OCI-LY3 (cell line): ENCODE results near the gene BOLA2B.
"Not testable (repeated sequence)": the region's sequence is repeated elsewhere in the genome, so short reads cannot be mapped to it uniquely, and the experiment has no call there.

ENCODE experiments used
- H2AFZ ChIP-seq: fragments of 200-600, 300-600 bp; shearing (Covaris generic); 2 replicates; pipeline ENCODE4 v1.6.0; 2014; ENCODE audit warnings: antibody characterized with exemption, low read depth, low read length
- H3K27ac ChIP-seq: fragments of 200-600, 300-600 bp; sonication (generic); 2 replicates; pipeline ENCODE4 v1.5.1; 2014; ENCODE audit warnings: mild to moderate bottlenecking, low read length, moderate library complexity, mixed read lengths
- H3K27me3 ChIP-seq: fragments of 200-600, 300-600 bp; sonication (generic); 2 replicates; pipeline ENCODE4 v1.6.1; 2014; ENCODE audit warnings: low read depth, low read length, mixed read lengths
- H3K36me3 ChIP-seq: fragments of 200-600, 300-600 bp; sonication (generic); replicated peaks from 2 replicates; pipeline ENCODE3; 2014; ENCODE audit warnings: low read depth, low read length, mixed read lengths
- H3K4me1 ChIP-seq: fragments of 300-600, 200-600 bp; sonication (generic); 2 replicates; pipeline ENCODE4 v1.6.1; 2014; ENCODE audit warnings: low read length, mixed read lengths
- H3K4me2 ChIP-seq: fragments of 200-600, 300-600 bp; sonication (generic); 2 replicates; pipeline ENCODE4 v1.6.1; 2014; ENCODE audit warnings: low read length, mixed read lengths
- H3K4me3 ChIP-seq: fragments of 300-600, 200-600 bp; sonication (generic); 2 replicates; pipeline ENCODE4 v1.5.1; 2014; ENCODE audit warnings: antibody characterized with exemption, mild to moderate bottlenecking, low read length, moderate library complexity
- H3K79me2 ChIP-seq: fragments of 300-600, 200-600 bp; shearing (Covaris generic); 2 replicates; pipeline ENCODE4 v1.6.1; 2014; ENCODE audit warnings: mild to moderate bottlenecking, low read length, mixed read lengths
- H3K9ac ChIP-seq: fragments of 300-600, 200-600 bp; shearing (Covaris generic); 2 replicates; pipeline ENCODE4 v1.6.0; 2014; ENCODE audit warnings: mild to moderate bottlenecking, low read length, moderate library complexity
- H3K9me3 ChIP-seq: fragments of 200-600, 300-600 bp; shearing (Covaris generic); 2 replicates; pipeline ENCODE4 v1.6.1; 2014; ENCODE audit warnings: low read length, mixed read lengths; ENCODE audit not compliant: insufficient read depth
- H4K20me1 ChIP-seq: fragments of 200-600, 300-600 bp; sonication (generic); 2 replicates; pipeline ENCODE4 v1.6.1; 2016; ENCODE audit warnings: low read length, mixed read lengths; ENCODE audit not compliant: insufficient read depth
- CTCF ChIP-seq: fragments of 200-600, 300-600 bp; sonication (generic); IDR thresholded peaks from 2 replicates; pipeline ENCODE4 v1.5.1; 2014; ENCODE audit warnings: antibody characterized with exemption, low read length, low read depth
- EZH2phosphoT487 ChIP-seq: fragments of 200-600 bp; shearing (Covaris generic); IDR thresholded peaks from 2 replicates; pipeline ENCODE4 v1.6.1; 2018; ENCODE audit warnings: antibody characterized with exemption, mixed run types, low read depth

BOLA2B gene

GRCh38 chr16:30180741-30181140 lies 12.7 kb downstream of the BOLA2B start:
- H3K27me3 ChIP-seq, result no peaks in the 10 kb centered on the region
- no peak overlapping the region for H2AFZ ChIP-seq
- H3K4me3 ChIP-seq, result no peak overlapping the region
- H3K36me3 ChIP-seq, result peaks cover 16% of the 10 kb centered on the region
- no peaks in the 10 kb centered on the region for H3K9me3 ChIP-seq
- peaks cover 22% of the 10 kb centered on the region for H3K4me1 ChIP-seq
- H3K4me2 ChIP-seq, result no peak overlapping the region
- TF ChIP-seq EZH2phosphoT487 (no peak), CTCF (no peak)
- H4K20me1 ChIP-seq, result no peaks in the 10 kb centered on the region
- H3K9ac ChIP-seq, result no peak overlapping the region
- no peak overlapping the region for H3K27ac ChIP-seq
- H3K79me2 ChIP-seq, result peaks cover 31% of the 10 kb centered on the region

- H3K27me3 ChIP-seq, result no peaks in the 10 kb centered on the region
- H3K79me2 ChIP-seq, result peaks cover 23% of the 10 kb centered on the region
- no peak overlapping the region for H3K4me2 ChIP-seq
- no peaks in the 10 kb centered on the region for H4K20me1 ChIP-seq
- peaks cover 14% of the 10 kb centered on the region for H3K4me1 ChIP-seq
- TF ChIP-seq EZH2phosphoT487, result no peak
- TF ChIP-seq CTCF, result no peak
- no peak overlapping the region for H3K9ac ChIP-seq
- H3K4me3 ChIP-seq, result no peak overlapping the region
- H3K9me3 ChIP-seq, result no peaks in the 10 kb centered on the region
- H2AFZ ChIP-seq, result no peak overlapping the region
- H3K36me3 ChIP-seq, result peaks cover 9% of the 10 kb centered on the region
- no peak overlapping the region for H3K27ac ChIP-seq
Measured at GRCh38 chr16:30179931-30180330, 13.5 kb downstream of the BOLA2B start.

- peaks cover 16% of the 10 kb centered on the region for H3K79me2 ChIP-seq
- H3K4me3 ChIP-seq, result no peak overlapping the region
- no peaks in the 10 kb centered on the region for H3K9me3 ChIP-seq
- H3K4me2 ChIP-seq, result no peak overlapping the region
- H3K27ac ChIP-seq, result no peak overlapping the region
- no peaks in the 10 kb centered on the region for H4K20me1 ChIP-seq
- H3K27me3 ChIP-seq, result no peaks in the 10 kb centered on the region
- no peak overlapping the region for H3K9ac ChIP-seq
- H2AFZ ChIP-seq, result no peak overlapping the region
- peaks cover 2% of the 10 kb centered on the region for H3K36me3 ChIP-seq
- no peak for TF ChIP-seq EZH2phosphoT487
- no peak for TF ChIP-seq CTCF
- peaks cover 10% of the 10 kb centered on the region for H3K4me1 ChIP-seq
Measured at GRCh38 chr16:30179195-30179594, 14.3 kb downstream of the BOLA2B start.

- H3K4me2 ChIP-seq, H3K27me3 ChIP-seq, H2AFZ ChIP-seq, H3K27ac ChIP-seq, H3K9ac ChIP-seq, H3K36me3 ChIP-seq, H3K4me1 ChIP-seq, H3K79me2 ChIP-seq, H3K4me3 ChIP-seq, H4K20me1 ChIP-seq, H3K9me3 ChIP-seq: not testable (repeated sequence)
Measured at GRCh38 chr16:30176876-30177275, 16.6 kb downstream of the BOLA2B start.

GRCh38 chr16:30173054-30173453 lies 20.4 kb downstream of the BOLA2B start:
- TF ChIP-seq EZH2phosphoT487 (no peak), CTCF (no peak)
- Histone ChIP-seq H3K36me3 (no peaks in the 10 kb centered on the region), H3K9ac (no peak overlapping the region), H3K4me2 (no peak overlapping the region), H3K9me3 (no peaks in the 10 kb centered on the region), H3K79me2 (no peaks in the 10 kb centered on the region), H2AFZ (no peak overlapping the region), H3K4me1 (no peaks in the 10 kb centered on the region), H4K20me1 (no peaks in the 10 kb centered on the region), H3K27me3 (no peaks in the 10 kb centered on the region), H3K4me3 (no peak overlapping the region), H3K27ac (no peak overlapping the region)

- H3K27ac ChIP-seq, H3K4me3 ChIP-seq, H3K36me3 ChIP-seq, H3K4me1 ChIP-seq, H4K20me1 ChIP-seq, H3K27me3 ChIP-seq, H2AFZ ChIP-seq, H3K4me2 ChIP-seq, H3K79me2 ChIP-seq, H3K9me3 ChIP-seq, H3K9ac ChIP-seq: not testable (repeated sequence)
Measured at GRCh38 chr16:30170145-30170544, 23.3 kb downstream of the BOLA2B start.

GRCh38 chr16:30169416-30169815 lies 24.1 kb downstream of the BOLA2B start:
- not testable (repeated sequence) for H3K79me2 ChIP-seq, H3K9me3 ChIP-seq, H3K27ac ChIP-seq, H3K36me3 ChIP-seq, H2AFZ ChIP-seq, H3K4me3 ChIP-seq, H3K9ac ChIP-seq, H3K27me3 ChIP-seq, H4K20me1 ChIP-seq, H3K4me1 ChIP-seq, H3K4me2 ChIP-seq
